RWPE2 (cell line): ENCODE data around the gene OPA3.
A peak's percentile ranks its signal among the peaks of the same experiment; 100 is the strongest.

Experiments used
- ATAC-seq: fragments of 200-7000 bp; cut with Tn5 transposase; 3 replicates; pipeline ENCODE4 v1.9.1; 2021; ENCODE audit warnings: low read depth
- DNase-seq: peaks from one replicate; pipeline ENCODE4 v3.0.0-alpha.2; 2020; ENCODE audit warnings: low spot score
- H3K27ac ChIP-seq: fragments of 450-650 bp; 2 replicates; pipeline ENCODE4 v1.5.1; 2017; ENCODE audit warnings: mild to moderate bottlenecking; ENCODE audit not compliant: poor library complexity, severe bottlenecking
- H3K27me3 ChIP-seq: fragments of 250-450 bp; sonication (Bioruptor Pico); 2 replicates; pipeline ENCODE4 v1.5.1; 2021; ENCODE audit warnings: mild to moderate bottlenecking, moderate library complexity; ENCODE audit not compliant: insufficient read depth, poor library complexity, severe bottlenecking
- H3K36me3 ChIP-seq: fragments of 250-450 bp; sonication (Bioruptor Pico); 2 replicates; pipeline ENCODE4 v1.5.1; 2020; ENCODE audit warnings: low read depth, mild to moderate bottlenecking, moderate library complexity
- H3K4me1 ChIP-seq: fragments of 250-450 bp; sonication (Bioruptor Pico); 2 replicates; pipeline ENCODE4 v1.5.1; 2021; ENCODE audit warnings: mild to moderate bottlenecking, moderate library complexity; ENCODE audit not compliant: insufficient read depth, poor library complexity, severe bottlenecking
- H3K4me3 ChIP-seq: fragments of 250-450 bp; sonication (Bioruptor Pico); 2 replicates; pipeline ENCODE4 v1.5.1; 2021; ENCODE audit warnings: mild to moderate bottlenecking, moderate library complexity; ENCODE audit not compliant: severe bottlenecking
- H3K9me3 ChIP-seq: fragments of 250-450 bp; sonication (Bioruptor Pico); 2 replicates; pipeline ENCODE4 v1.5.1; 2021; ENCODE audit warnings: mild to moderate bottlenecking, moderate library complexity; ENCODE audit not compliant: severe bottlenecking
- CTCF ChIP-seq: fragments of 450-650 bp; IDR thresholded peaks from one replicate; pipeline ENCODE4 v1.5.1; 2017; ENCODE audit warnings: mild to moderate bottlenecking, moderate library complexity; ENCODE audit not compliant: poor library complexity, severe bottlenecking

Gene OPA3

DNA sequence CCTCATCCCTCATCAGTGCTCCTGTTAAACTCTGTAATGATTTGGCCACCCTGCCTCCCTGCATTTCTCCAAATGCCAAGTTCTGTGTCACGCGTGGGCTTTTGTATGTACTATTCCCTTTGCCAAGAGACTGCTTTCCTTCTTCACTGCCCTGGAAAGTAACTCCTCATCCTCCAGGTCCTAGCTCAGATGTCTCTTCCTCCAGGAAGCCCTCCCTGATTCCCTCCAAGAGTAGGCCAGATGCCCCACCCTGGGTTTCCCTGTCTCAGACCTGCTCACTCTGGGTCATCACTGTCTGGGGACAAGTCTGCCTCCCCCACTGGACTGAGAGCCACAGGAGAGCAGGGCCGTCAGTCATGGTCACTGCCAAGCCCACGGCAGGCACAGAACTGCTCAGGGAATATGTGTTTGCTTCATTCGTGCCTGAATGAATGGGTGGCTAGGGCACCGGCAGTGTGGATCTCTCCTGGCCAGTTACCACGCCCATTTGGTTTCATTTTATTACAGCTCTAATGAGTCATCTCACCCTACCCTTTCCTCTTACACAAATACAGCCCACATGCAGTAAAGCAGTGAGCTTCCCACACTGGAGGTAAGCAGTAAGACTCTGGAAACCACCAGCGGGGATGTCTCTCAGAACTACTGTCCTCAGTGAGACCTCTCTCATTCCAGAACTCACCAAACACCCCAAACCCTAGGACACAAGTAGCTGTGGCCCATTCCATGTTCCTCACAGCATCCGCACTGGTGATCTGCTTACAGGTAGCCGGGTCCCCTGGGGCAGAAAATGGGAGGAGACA is 29.5 kb upstream of the OPA3 start:
- Histone ChIP-seq H3K4me3 (no peak overlapping the region), H3K27ac (peak overlapping the region; percentile 95), H3K4me1 (peaks cover 19% of the 10 kb centered on the region), H3K27me3 (no peaks in the 10 kb centered on the region), H3K9me3 (no peaks in the 10 kb centered on the region), H3K36me3 (peaks cover 82% of the 10 kb centered on the region)
- peak; percentile 80 for DNase-seq
- TF ChIP-seq CTCF = no peak
- ATAC-seq = peak; percentile 93

GRCh38 chr19:45608948-45609347 is 24.3 kb upstream of the OPA3 start:
- no peak for DNase-seq
- ATAC-seq = no peak
- Histone ChIP-seq H3K27ac (no peak overlapping the region), H3K9me3 (no peaks in the 10 kb centered on the region), H3K27me3 (no peaks in the 10 kb centered on the region), H3K36me3 (peaks cover 42% of the 10 kb centered on the region), H3K4me1 (peaks cover 5% of the 10 kb centered on the region), H3K4me3 (no peak overlapping the region)
- TF ChIP-seq CTCF = no peak

DNA sequence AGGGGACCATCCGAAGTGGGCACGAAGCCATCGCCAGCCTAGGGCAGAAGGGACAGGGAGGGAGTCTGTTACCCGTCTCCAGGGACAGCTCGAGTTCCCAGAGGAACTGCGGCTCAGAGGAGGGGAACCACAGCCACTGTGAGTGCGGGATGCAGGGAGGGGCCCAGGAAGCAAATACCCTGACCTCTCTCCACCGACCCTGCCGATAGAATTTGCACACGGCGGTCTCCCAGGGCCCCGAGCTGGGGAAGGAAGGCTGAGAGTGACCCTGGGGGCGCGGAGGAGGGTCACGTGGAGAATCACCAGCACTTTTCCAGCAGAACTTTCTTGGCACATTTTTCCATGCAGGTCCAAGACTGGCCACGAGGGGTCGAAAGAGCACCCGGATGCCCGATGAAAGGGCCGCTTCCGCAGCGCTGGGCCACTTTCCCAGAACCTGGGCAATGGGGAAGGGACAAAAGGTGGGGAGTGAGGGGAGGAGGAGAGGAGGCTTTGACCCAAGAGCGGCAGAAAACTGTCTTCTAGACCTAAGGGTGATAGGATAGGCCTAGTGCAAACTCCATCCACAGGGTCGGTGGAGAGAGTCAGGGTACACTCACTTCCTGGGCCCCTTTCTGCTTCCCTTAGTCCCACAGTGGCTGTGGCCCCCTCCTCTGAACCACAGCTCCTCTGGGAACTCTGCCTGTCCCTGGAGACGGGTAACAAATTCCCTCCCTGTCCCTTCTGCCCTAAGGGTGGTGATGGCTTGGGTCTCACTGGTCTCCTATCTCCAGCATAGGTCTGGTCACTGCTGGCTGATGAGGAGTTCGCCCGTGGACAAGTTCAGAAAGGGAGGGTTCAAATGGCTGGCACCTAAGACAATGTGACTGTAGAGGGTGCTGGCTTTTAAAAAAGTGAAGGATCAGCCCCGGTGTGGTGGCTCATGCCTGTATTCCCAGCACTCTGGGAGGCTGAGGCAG is 22.7 kb upstream of the OPA3 start:
- Histone ChIP-seq H3K27ac (no peak overlapping the region), H3K4me3 (no peak overlapping the region), H3K36me3 (peaks cover 26% of the 10 kb centered on the region), H3K4me1 (peaks cover 2% of the 10 kb centered on the region), H3K27me3 (no peaks in the 10 kb centered on the region), H3K9me3 (no peaks in the 10 kb centered on the region)
- no peak for DNase-seq
- peak; percentile 62 for ATAC-seq
- peak; percentile 91 for TF ChIP-seq CTCF

DNA sequence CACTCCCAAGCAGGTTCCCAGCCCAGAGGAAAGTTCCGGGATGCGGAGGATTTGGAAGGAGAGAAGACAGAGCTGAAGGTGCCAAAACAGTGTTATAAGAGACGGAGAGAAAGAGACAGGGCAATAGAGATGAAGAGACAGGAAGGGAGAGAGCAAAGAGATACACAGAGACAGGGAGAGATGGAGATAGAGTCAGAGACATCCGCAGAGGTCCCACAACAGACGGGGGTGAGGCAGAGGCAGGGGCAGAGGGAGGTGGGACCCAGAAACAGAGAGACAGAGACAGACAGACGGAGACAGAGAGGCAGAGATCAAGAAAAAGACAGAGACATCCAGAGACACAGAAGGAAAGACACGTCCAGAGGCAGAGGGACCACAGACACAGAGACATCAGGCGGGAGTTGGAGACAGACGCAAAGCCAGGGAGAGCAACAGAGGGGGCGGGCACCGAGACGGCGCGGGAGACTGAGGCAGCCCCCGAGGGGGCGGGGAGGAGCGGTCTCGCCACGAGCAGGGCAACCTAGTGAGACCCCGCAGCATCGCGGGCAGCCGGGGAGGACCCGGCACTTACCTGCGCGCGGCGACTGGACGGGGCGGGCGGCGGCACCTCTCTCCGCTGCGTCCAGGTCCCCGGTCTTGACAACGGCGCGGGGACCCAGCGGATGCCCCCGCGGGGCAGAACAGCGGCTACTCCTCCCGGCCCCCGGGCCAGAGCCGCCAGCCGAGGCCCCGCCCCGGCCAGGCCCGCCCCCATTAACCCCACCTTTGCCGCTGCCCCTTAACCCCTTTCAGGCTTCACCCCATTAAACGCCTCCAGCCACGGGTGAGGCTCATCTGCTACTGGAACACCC is 17.1 kb upstream of the OPA3 start, which contains the start of gene GPR4:
GPR4 (minus strand) TSS at position 689 of the 851 bp plus-strand sequence. CDS start 10,346 bp downstream, outside the sequence.
- DNase-seq (no peak), ATAC-seq (peak; percentile 57; the same call in 2 of the 3 replicates)
- Histone ChIP-seq H3K4me3 (peak within 1 kb of the TSS; percentile 27), H3K27me3 (no peaks in the 10 kb centered on the region), H3K36me3 (no peaks in the 10 kb centered on the region), H3K27ac (no peak within 1 kb of the TSS), H3K4me1 (peaks cover 18% of the 10 kb centered on the region), H3K9me3 (no peaks in the 10 kb centered on the region)
- TF ChIP-seq CTCF = no peak
